Erythroblast (primary cell): ENCODE data around the gene CELF4.

Experiments used
- GATA1 ChIP-seq: IDR thresholded peaks from 2 replicates; pipeline ENCODE4 v1.6.1; 2011; ENCODE audit warnings: low read depth, mild to moderate bottlenecking, control low read depth, low read length, moderate library complexity
- POLR2A ChIP-seq: IDR thresholded peaks from 2 replicates; pipeline ENCODE4 v1.6.1; 2011; ENCODE audit warnings: mild to moderate bottlenecking, low read length

- no peak for TF ChIP-seq POLR2A
- TF ChIP-seq GATA1: no peak
Observed at GRCh38 chr18:37495354-37495753, 70.2 kb downstream of the CELF4 start.
